Fibroblast of the aortic adventitia (primary cell): ENCODE results near the gene RET. TPM values are rescaled to one million over a fixed set of nuclear protein-coding genes. Genes with fewer than 3 reads are reported as not detected.
A peak's percentile ranks its signal among the peaks of the same experiment; 100 is the strongest.
"Not testable (repeated sequence)": the region's sequence is repeated elsewhere in the genome, so short reads cannot be mapped to it uniquely, and the experiment has no call there.

Experiments used
- DNase-seq: peaks from one replicate; pipeline ENCODE4 v3.0.0-alpha.2; 2010; ENCODE audit warnings: low read depth
- H3K4me3 ChIP-seq: 2 replicates; pipeline ENCODE4 v1.5.1; 2011; ENCODE audit warnings: low read depth, mild to moderate bottlenecking, control low read depth, low read length, moderate library complexity
- CTCF ChIP-seq: IDR thresholded peaks from 2 replicates; pipeline ENCODE4 v1.5.1; 2011; ENCODE audit warnings: mild to moderate bottlenecking, low read length, control low read depth, inconsistent platforms; ENCODE audit not compliant: insufficient read depth
- total RNA-seq: library from RNA; depleted of rRNA; stranded (reverse); fragments of >200 nt; gene quantifications from 2 replicates; pipeline ENCODE4 v1.2.3, GENCODE V29; 2012; ENCODE audit warnings: low replicate concordance

The RET gene
- total RNA-seq, 1 donor, result 0.27 TPM

GRCh38 chr10:43093423-43094076 is 16.7 kb downstream of the RET start:
- TF ChIP-seq CTCF, result no peak
- DNase-seq, result no peak
- H3K4me3 ChIP-seq, result no peak overlapping the region

GRCh38 chr10:43094085-43094484 is 17.2 kb downstream of the RET start:
- no peak overlapping the region for H3K4me3 ChIP-seq
- no peak for DNase-seq
- no peak for TF ChIP-seq CTCF

- DNase-seq, H3K4me3 ChIP-seq: not testable (repeated sequence)
Measured at GRCh38 chr10:43099339-43099738, 22.5 kb downstream of the RET start.

- no peak for DNase-seq
- H3K4me3 ChIP-seq, result no peak overlapping the region
- TF ChIP-seq CTCF, result no peak
Measured at GRCh38 chr10:43099928-43100327, 23.1 kb downstream of the RET start.

- TF ChIP-seq CTCF, result no peak
- no peak for DNase-seq
- H3K4me3 ChIP-seq, result no peak overlapping the region
Measured at GRCh38 chr10:43100366-43100765, 23.5 kb downstream of the RET start.

GRCh38 chr10:43102063-43102828 is 25.4 kb downstream of the RET start:
- no peak for TF ChIP-seq CTCF
- H3K4me3 ChIP-seq, result no peak overlapping the region
- DNase-seq, result no peak

- peak overlapping the region; percentile 64 for H3K4me3 ChIP-seq
- TF ChIP-seq CTCF, result peak; percentile 87
- DNase-seq, result peak; percentile 61
Measured at GRCh38 chr10:43105102-43105955, 28.5 kb downstream of the RET start.
